PC-9 (cell line): ENCODE measurements around the gene LIPC. TPM values are rescaled to one million over a fixed set of nuclear protein-coding genes. Genes with fewer than 3 reads are reported as not detected.

Experiments used
- BruUV-seq: library from RNA; stranded (reverse); fragments of 400-500 nt; replicated peaks from 2 replicates; lab custom pipeline; 2021; lab: Mats Ljungman, UMichigan
- CTCF ChIA-PET: fragments of 300-600 bp; sonication (Branson Sonifier 250); formaldehyde crosslinking; loops from one replicate; lab custom pipeline; 2022; ENCODE audit warnings: antibody characterized with exemption; lab: Charles Lee
- POLR2A ChIA-PET: fragments of 300-600 bp; sonication (Branson Sonifier 250); formaldehyde crosslinking; loops from one replicate; lab custom pipeline; 2022; ENCODE audit warnings: antibody characterized with exemption; ENCODE audit not compliant: unreplicated experiment; lab: Charles Lee
- DNase-seq, 2 experiments: peaks; one replicate each; pipeline versions ENCODE4 v3.0.0 to v3.0.0-alpha.2; 2015 to 2022; ENCODE audit warnings: mixed read lengths in 1 of 2
- H2AFZ ChIP-seq: fragments of 200-600 bp; sonication (generic); 2 replicates; pipeline ENCODE4 v1.8.1; 2017; ENCODE audit warnings: antibody characterized with exemption
- H3F3A ChIP-seq: fragments of 200-600 bp; sonication (generic); 2 replicates; pipeline ENCODE4 v1.8.1; 2017; ENCODE audit warnings: antibody characterized with exemption, mild to moderate bottlenecking, low read depth; ENCODE audit not compliant: insufficient read depth
- H3K27ac ChIP-seq: fragments of 200-600 bp; sonication (generic); 2 replicates; pipeline ENCODE4 v1.6.1; 2016; ENCODE audit warnings: mixed run types
- H3K27me3 ChIP-seq: fragments of 200-600 bp; sonication (generic); 2 replicates; pipeline ENCODE4 v1.6.1; 2016; ENCODE audit warnings: low read depth, mixed run types; ENCODE audit not compliant: insufficient read depth
- H3K36me3 ChIP-seq: fragments of 200-600 bp; sonication (generic); 2 replicates; pipeline ENCODE4 v1.6.1; 2016; ENCODE audit warnings: low read depth, mixed run types
- H3K4me1 ChIP-seq: fragments of 200-600 bp; sonication (generic); replicated peaks from 2 replicates; pipeline ENCODE4 v1.6.1; 2016; ENCODE audit warnings: mixed run types; ENCODE audit not compliant: insufficient read depth
- H3K4me2 ChIP-seq: fragments of 200-600 bp; sonication (generic); 2 replicates; pipeline ENCODE4 v1.6.1; 2017; ENCODE audit warnings: mixed run types
- H3K4me3 ChIP-seq: fragments of 200-600 bp; sonication (generic); 2 replicates; pipeline ENCODE4 v1.6.1; 2016; ENCODE audit warnings: mixed run types
- H3K79me2 ChIP-seq: fragments of 200-600 bp; sonication (generic); 2 replicates; pipeline ENCODE4 v1.6.1; 2017; ENCODE audit warnings: low read depth, mixed run types
- H3K9me2 ChIP-seq: fragments of 200-600 bp; sonication (generic); 2 replicates; pipeline ENCODE4 v1.8.1; 2017; ENCODE audit warnings: mild to moderate bottlenecking; ENCODE audit not compliant: insufficient read depth
- H3K9me3 ChIP-seq: fragments of 200-600 bp; sonication (generic); 2 replicates; pipeline ENCODE4 v1.8.1; 2016; ENCODE audit warnings: low read depth; ENCODE audit not compliant: insufficient read depth
- H4K20me1 ChIP-seq: fragments of 200-600 bp; sonication (generic); 2 replicates; pipeline ENCODE4 v1.8.1; 2017; ENCODE audit not compliant: insufficient read depth
- EZH2 ChIP-seq: fragments of 200-600 bp; sonication (generic); IDR thresholded peaks from 2 replicates; pipeline ENCODE4 v1.8.0; 2017; ENCODE audit warnings: antibody characterized with exemption, low read depth
- intact Hi-C: fragments of 100-400 bp; cut with micrococcal nuclease; formaldehyde crosslinking; loops from one replicate; pipeline ENCODE4 v1.10.0; 2022; ENCODE audit not compliant: unreplicated experiment
- total RNA-seq: library from RNA; stranded (reverse); gene quantifications from 2 replicates; pipeline ENCODE4 v1.2.3, GENCODE V29; 2021
- TF ChIP-seq, protein P1 (sequence below): fragments of 200-600 bp; sonication (generic); conservative IDR thresholded peaks from 2 replicates; pipeline ENCODE4 v1.6.1; 2017; ENCODE audit warnings: mixed run types, antibody characterized with exemption, mild to moderate bottlenecking, moderate library complexity

The LIPC gene
- total RNA-seq, 1 experiment from 2014 or later = not detected

DNA sequence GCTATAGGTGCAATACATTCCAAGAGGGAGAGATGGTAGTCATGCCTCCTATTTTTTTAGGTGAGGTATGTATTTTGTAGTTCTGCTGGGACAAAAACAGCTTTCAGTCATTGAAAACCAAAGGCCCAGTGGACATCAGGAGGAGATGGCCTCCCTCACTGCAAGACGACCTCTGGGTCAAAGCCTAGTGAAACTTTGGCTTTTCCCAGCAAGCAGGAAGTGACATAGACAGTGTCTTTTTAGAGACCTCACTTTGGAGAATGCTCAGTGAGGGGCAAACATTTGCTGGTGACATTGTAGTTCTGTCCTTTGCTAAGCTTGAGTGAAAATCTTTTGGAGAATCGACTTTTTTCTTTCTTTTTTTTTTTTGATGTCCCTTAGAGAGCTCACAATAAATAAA lies 27.3 kb downstream of the LIPC start:
- Histone ChIP-seq H3K4me3 (no peak overlapping the region), H3F3A (peaks cover 28% of the 10 kb centered on the region; the same call in 1 of the 2 replicates), H2AFZ (no peak overlapping the region), H3K4me1 (peaks cover 56% of the 10 kb centered on the region), H3K4me2 (no peak overlapping the region), H4K20me1 (no peaks in the 10 kb centered on the region), H3K27ac (peak overlapping the region; percentile 81; the same call in 1 of the 2 replicates), H3K36me3 (no peaks in the 10 kb centered on the region), H3K9me2 (no peaks in the 10 kb centered on the region; the same call in 1 of the 2 replicates), H3K79me2 (no peaks in the 10 kb centered on the region), H3K27me3 (no peaks in the 10 kb centered on the region), H3K9me3 (no peaks in the 10 kb centered on the region)
- ChIA-PET CTCF (no interaction called here), POLR2A (interaction anchor here (0.6 to 0.7 kb wide), 2 partner anchors 46 to 1927 kb away, joined by 3 to 5 read pairs; no protein-coding TSS in a partner anchor)
- TF ChIP-seq, protein P1, sequence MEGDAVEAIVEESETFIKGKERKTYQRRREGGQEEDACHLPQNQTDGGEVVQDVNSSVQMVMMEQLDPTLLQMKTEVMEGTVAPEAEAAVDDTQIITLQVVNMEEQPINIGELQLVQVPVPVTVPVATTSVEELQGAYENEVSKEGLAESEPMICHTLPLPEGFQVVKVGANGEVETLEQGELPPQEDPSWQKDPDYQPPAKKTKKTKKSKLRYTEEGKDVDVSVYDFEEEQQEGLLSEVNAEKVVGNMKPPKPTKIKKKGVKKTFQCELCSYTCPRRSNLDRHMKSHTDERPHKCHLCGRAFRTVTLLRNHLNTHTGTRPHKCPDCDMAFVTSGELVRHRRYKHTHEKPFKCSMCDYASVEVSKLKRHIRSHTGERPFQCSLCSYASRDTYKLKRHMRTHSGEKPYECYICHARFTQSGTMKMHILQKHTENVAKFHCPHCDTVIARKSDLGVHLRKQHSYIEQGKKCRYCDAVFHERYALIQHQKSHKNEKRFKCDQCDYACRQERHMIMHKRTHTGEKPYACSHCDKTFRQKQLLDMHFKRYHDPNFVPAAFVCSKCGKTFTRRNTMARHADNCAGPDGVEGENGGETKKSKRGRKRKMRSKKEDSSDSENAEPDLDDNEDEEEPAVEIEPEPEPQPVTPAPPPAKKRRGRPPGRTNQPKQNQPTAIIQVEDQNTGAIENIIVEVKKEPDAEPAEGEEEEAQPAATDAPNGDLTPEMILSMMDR = no peak
- no peak for TF ChIP-seq EZH2
- no peak for DNase-seq
- BruUV-seq = no TSS peak
- intact Hi-C loops = no loop called here

DNA sequence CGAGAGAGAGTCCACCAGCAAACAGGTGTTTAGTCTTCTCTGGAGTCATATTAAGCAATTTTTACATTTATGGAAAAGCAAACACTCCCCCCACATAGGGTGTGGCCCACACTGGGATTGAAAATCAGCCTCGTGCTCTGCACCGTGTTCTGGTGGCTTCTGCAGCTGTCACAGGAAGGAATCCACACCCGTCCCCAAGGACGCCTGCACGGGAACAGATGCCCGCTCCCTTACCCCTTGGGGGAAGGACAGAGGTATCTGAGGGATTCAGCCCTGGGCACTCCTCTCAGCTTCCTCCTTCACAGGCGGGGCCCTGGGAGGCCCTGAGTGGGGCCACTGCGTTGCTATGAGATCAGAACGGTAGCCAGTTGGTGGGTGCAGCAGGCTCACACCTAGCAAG lies 27.8 kb downstream of the LIPC start:
- Histone ChIP-seq H3K4me1 (peaks cover 56% of the 10 kb centered on the region), H3K4me2 (no peak overlapping the region), H3K9me3 (no peaks in the 10 kb centered on the region), H2AFZ (no peak overlapping the region), H3K27ac (no peak overlapping the region), H4K20me1 (no peaks in the 10 kb centered on the region), H3K79me2 (no peaks in the 10 kb centered on the region), H3K9me2 (no peaks in the 10 kb centered on the region; the same call in 1 of the 2 replicates), H3K27me3 (no peaks in the 10 kb centered on the region), H3K4me3 (no peak overlapping the region), H3F3A (peaks cover 28% of the 10 kb centered on the region; the same call in 1 of the 2 replicates), H3K36me3 (no peaks in the 10 kb centered on the region)
- CTCF ChIA-PET = interaction anchor here (0.8 kb wide), 1 partner anchor 266 kb away, joined by 6 read pairs; no protein-coding TSS in a partner anchor
- DNase-seq = no peak
- intact Hi-C loops = no loop called here
- TF ChIP-seq, protein P1 = no peak
- TF ChIP-seq EZH2 = no peak
- POLR2A ChIA-PET = interaction anchor here (0.7 kb wide), 1 partner anchor 1927 kb away, joined by 3 read pairs; no protein-coding TSS in a partner anchor
- BruUV-seq = no TSS peak

DNA sequence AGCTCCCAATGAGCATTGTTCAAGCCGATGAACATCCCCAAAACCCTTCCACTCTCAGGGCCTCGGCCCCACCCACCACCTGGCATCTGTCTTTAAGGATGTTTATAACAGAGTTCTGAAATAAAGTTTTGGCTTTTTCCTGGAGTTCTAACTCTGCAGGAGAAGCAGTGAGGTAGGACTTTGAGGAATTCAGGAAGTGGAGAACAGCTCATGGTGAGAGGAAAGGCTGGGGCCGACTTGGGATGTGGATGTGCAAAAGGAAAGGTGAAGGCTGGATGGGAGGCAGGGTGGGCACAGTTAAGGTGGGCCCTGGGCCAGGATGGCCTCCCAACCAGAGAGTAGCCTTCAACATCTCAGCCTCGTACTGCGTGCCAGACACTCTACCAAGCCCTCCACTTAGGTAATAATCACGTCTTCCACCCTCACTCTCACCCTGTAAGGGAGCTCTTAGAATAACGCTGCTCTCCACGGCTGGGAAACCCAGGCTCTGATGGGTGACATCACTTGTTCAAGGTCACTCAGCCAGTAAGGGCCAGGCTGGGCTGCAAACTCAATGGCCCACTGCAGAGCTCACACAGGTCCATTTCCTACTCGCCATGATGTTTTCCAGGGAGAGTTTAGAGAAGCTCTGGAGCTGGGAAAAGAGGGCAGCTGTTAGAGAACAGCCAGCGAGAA lies 28.5 kb downstream of the LIPC start:
- Histone ChIP-seq H3K4me3 (no peak overlapping the region), H3K4me2 (no peak overlapping the region), H3K27me3 (no peaks in the 10 kb centered on the region), H3F3A (peaks cover 28% of the 10 kb centered on the region; the same call in 1 of the 2 replicates), H2AFZ (no peak overlapping the region), H3K9me3 (no peaks in the 10 kb centered on the region), H3K36me3 (no peaks in the 10 kb centered on the region), H3K79me2 (no peaks in the 10 kb centered on the region), H3K4me1 (peaks cover 50% of the 10 kb centered on the region), H3K9me2 (no peaks in the 10 kb centered on the region; the same call in 1 of the 2 replicates), H4K20me1 (no peaks in the 10 kb centered on the region), H3K27ac (no peak overlapping the region)
- TF ChIP-seq, protein P1 = no peak
- TF ChIP-seq EZH2 = no peak
- BruUV-seq = no TSS peak
- ChIA-PET POLR2A (no interaction called here), CTCF (interaction anchor here (0.6 to 0.8 kb wide), 2 partner anchors 131 to 265 kb away, joined by 4 to 6 read pairs; no protein-coding TSS in a partner anchor)
- intact Hi-C loops = no loop called here
- no peak for DNase-seq
